ELR (cell line): ENCODE results near the gene ANAPC4.
"Not testable (repeated sequence)": the region's sequence is repeated elsewhere in the genome, so short reads cannot be mapped to it uniquely, and the experiment has no call there.

Experiments used
- DNase-seq: peaks from one replicate; pipeline ENCODE4 v3.0.0-alpha.2; 2015; ENCODE audit warnings: low read depth

ANAPC4 gene, protein sequence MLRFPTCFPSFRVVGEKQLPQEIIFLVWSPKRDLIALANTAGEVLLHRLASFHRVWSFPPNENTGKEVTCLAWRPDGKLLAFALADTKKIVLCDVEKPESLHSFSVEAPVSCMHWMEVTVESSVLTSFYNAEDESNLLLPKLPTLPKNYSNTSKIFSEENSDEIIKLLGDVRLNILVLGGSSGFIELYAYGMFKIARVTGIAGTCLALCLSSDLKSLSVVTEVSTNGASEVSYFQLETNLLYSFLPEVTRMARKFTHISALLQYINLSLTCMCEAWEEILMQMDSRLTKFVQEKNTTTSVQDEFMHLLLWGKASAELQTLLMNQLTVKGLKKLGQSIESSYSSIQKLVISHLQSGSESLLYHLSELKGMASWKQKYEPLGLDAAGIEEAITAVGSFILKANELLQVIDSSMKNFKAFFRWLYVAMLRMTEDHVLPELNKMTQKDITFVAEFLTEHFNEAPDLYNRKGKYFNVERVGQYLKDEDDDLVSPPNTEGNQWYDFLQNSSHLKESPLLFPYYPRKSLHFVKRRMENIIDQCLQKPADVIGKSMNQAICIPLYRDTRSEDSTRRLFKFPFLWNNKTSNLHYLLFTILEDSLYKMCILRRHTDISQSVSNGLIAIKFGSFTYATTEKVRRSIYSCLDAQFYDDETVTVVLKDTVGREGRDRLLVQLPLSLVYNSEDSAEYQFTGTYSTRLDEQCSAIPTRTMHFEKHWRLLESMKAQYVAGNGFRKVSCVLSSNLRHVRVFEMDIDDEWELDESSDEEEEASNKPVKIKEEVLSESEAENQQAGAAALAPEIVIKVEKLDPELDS

DNA sequence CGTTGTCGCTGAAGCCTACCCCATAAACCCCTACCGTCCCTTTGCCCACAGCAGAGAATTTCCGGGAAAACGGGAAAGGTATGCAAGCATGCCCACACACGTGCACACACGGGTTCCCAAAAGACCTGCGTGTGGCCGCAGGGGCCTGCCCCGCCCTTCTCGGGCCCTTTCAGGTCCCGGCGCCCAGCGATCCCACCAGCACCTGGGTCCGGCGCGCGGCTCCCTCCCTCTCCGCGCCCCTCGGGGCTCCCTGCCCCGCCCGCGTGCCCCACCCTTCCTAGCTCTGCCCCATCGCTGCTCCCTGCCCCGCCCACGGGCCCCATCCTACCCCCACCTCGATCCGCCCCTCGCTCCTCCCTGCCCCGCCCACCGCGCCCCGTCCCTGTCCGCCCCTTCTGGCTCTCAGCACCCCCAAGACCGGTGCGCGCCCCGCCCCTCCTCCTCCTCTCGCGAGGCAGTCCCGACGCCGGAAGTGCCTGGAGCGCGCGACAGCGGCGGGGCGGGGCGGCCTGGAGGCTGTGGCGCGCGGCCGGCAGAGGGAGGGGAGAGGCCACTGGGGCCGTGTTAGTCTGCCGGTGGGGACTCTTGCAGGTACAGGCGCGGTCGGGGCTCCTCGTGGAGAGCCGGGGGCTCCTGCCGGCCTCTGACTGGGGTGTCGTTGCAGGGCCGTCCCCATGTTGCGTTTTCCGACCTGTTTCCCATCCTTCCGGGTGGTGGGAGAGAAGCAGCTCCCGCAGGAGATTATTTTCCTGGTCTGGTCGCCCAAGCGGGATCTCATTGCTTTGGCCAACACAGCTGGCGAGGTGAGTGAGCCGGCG lies at the start of gene ANAPC4:
Gene ANAPC4, plus strand, starts transcription at position 510 of the 818 bp plus-strand sequence. Its CDS starts 165 bp downstream, at position 675.
- peak; percentile 94 for DNase-seq

DNA sequence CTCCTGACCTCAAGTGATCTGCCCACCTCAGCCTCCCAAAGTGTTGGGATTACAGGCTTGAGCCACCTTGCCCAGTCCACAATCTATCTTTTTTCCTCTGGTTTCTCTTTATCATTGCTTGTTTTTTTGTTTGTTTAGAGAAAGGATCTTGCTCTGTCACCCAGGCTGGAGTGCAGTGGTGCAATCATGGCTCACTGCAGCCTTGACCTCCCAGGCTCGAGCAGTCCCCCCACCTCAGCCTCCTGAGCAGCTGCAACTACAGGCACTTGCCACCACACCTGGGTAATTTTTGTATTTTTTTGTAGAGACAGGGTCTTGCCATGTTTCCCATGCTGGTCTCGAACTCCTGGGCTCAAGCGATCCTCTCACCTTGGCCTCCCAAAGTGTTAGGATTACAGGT lies 48.6 kb upstream of the ANAPC4 start:
- not testable (repeated sequence) for DNase-seq

DNA sequence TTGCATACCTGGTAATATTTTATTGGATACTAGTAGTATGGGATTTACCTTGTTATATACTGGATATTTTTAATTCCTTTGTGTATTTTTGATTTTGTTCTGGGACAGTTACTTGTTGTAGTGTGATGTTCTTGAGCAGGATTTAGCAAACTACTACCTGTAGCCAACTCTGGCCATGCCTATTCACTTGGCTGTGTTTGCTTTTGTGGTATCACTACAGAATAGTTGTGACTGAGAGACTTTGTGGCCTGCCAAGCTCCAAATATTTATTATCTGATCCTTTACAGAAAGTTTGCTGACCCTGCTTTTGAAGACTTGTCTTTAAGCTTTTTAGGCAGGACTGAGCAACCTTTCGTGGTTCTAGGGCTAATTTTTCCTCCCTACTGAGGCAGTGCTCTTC lies 46.7 kb upstream of the ANAPC4 start:
- no peak for DNase-seq

DNA sequence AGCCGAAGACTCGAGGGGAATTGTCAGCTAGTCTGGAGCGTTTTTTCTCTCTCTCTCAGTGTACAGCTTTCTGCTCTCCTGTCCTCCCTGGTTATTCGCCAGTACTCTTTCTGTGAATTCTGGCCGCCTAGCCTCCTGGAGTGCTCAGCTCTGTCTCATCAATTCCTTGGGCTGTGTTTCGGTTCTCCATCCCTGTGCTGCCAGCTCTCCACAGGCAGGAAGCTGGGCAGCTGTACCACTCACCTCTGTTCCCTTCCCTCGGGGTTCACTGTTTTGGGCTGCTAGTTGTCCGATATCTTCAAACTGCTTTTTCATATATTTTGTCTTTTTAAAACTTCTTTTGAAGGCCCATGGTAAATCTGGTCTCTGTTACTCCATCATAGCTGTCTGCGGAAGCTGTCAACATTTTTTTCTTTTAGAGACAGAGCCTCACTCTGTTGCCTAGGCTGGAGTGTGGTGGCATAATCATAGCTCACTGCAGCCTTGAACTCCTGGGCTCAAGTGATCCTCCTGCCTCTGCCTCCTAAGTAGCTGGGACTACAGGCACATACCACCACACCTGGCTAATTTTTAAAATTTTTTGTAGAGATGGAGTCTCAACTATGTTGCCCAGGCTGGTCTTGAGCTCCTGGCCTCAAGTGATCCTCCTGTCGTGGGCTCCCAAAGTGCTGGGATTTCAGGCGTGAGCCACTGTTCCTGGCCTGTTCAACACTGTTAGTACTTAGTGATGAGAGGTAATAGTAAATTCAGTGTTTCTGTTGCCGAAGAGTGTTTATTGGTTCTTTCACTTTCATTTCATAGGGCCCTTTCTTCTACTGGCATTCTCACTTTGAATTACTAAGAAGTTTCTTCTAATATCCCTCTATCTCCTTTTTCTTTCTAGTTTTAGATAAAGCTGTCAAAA lies 45.9 kb upstream of the ANAPC4 start:
- no peak for DNase-seq

DNA sequence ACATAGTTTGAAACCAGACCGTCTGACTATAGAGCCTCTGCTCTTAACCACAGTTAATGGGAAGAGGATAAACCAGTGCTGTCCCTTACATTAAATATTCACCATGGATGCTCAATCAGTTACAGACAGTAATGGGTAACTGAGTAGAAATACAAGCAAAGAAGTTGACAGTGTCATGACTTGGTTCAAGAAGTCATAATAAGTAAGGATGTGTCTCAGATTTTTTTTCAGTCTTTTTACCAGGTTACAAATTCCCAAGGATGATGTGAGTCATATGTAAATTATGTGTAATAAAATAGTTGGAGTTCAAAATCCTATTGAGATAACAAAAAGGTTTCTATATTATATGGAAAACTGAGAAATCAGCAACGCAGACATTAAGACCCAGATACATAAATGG lies 33.4 kb upstream of the ANAPC4 start:
- peak; percentile 64 for DNase-seq

DNA sequence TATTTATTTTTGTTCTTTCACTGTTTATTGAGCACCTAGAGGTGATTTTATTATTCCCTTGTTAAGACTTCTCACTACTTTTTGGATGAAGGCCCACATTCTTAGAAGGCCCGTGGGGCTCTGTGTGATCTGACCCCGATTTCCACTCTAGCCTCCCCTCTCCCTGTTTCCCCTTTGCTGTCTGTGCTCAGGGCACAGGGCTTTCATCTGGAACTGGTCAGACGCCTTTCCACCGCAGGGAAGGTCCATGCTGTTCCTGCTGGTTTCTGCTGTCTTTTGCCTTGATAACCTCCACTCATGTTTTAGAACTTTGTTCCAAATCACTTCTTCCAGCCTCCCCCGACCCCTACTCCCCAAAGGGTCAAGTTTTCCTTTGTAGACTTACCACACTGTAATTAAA lies 31.3 kb upstream of the ANAPC4 start:
- no peak for DNase-seq

DNA sequence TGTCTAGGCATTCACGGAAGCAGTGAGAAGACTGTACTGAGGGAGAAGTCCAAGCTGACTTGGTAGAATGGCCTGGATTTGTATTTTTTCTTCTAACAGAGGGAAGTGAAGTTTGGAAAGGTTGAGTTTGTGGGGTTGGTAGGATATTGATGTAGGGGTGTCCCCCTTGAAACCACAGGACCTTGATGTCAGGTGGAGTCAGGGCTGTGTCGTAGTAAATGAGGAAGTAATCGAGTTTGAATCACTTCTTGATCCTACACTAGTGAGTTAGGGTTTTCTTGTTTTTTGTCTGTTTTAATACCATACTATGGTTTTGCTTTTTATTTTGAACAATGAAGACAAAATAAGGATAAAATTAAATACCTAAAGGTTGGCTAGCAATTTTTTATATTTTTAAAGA lies 30.1 kb upstream of the ANAPC4 start:
- no peak for DNase-seq

DNA sequence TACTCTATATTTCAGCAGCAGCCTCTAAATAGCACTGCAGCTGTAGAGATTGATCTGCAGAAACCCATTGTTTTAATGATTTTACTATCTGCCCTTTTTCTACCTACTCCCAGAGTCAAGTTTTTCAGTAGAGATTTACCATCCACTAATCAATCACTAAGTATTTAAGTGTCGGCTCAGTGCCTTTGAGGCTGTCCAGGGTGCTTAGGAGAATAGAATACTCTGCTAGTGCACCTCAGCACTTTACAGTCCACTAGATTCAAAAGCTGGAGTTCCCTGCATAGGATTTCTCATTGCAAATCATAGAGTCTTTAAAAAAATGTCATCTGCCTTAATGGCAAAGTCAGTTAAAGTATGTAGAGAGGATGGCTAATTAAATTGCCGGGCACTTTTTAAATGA lies 29.6 kb upstream of the ANAPC4 start:
- DNase-seq = no peak

DNA sequence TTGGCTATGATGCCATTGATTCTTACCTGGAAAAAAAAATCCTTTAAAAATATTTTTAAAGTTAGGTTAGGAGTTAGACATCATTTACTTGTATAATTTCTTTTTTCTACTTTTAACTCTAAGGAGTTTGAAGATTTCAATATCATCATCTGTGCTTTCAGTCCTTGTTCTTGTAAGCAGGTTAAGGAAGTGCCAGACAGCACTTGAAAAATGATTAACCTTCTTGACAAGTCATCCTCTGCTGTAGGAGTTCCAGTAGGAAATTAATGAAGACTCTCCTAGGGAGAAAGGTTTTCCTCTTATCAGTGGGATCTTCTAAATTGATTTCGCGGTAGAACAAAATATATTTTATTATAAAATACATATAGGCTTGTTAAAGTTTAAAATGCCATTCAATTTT lies 29.1 kb upstream of the ANAPC4 start:
- no peak for DNase-seq

DNA sequence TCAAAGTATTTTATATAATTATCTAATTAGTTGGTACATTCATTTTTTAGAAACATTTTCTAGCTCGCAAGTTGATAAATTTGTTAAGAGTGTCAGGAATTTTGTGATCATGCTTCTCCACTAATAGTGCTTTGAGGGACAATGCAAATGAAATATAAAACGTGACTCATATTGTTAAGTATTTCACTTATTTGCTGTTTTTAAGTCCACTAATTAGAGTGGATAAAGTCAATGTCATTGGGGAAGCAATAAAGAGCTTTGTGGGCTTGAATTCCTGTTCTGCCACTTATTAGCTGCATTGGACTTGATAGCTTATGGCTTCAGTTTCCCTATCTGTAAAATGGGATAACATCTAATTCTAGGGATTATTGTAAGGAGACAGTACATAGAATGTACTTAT lies 26.5 kb upstream of the ANAPC4 start:
- peak; percentile 20 for DNase-seq

DNA sequence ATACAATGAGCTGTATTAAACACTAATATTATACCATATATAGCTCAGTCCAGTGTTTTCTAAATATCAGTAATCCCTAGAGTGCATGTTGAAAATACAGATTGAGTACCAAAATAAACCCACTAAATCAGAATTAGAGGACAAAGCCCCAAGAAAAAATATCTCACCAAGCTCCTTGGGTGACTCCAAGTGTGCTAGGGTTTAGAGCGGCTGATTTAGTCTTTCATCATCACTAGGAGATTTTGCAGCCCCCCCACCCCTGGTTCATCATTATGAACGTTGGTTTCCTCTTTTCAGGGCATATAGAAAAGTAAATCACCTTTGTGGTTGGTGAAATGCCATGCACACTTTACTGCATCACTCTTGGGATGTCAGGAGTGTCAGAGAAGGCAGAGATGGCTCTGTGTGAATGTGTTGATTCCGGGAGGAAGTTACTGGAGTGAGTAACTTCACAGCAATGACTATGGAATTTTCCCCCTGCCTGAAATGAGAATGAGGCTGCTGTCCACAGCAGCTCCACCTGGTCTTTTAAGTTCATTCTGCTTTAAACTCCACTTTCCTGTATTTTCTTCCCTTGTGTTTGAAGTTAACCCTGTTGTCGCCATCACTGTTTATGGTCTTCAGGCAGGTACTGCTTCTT lies 25.2 kb upstream of the ANAPC4 start:
- DNase-seq = peak; percentile 82

DNA sequence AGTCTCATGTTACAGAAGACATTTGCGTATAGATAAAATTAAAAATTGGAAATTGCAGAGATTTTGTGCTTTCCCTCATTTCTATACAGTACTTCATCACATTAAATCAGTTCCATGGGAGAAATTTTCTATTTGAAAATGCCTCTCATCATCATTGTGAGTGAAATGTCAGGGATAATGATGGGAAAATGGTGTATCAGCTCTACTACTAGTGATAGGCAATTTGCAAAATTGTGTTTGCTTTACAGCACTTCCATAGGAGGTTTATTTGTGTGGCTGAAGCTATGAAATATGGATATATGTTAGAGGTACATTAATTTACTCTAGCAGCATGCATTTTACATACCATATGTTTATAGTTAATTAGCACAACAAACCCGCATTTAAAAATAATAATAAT lies 21.0 kb upstream of the ANAPC4 start:
- no peak for DNase-seq

DNA sequence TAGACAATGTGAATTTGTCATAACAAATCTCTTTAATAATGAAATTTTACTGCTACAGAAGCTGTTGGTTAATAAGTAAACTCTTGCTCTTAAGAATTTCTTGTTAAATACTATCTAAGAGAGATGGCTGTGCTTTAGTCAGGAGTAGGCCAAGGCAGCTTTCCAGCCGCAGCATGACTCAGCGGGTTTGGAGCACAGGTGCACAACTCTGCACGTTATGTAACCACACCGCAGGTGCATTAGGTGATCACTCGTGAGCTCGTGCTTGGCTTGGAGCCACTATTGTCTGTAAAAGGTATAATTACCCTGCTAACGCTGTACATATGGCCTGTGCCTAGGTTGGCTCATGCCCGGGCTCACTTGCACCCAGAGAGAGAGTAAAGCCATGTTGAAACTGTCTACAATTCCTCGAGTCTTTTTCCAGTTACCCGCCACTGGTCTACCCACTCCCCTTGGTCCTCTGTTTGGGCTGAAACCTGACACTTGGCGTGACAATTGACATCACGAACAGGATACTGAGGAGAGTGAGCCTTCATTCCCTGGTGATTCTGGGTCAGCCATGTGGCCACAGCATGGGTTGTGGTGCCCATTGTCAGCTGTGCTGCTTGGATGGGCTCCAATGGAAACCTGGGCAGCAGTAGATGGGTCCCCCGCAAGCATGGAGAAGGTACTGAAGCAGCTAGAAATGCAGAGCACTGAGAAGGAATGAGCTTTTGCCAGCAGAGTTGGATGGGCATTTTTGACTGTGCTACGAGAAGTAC lies 18.4 kb upstream of the ANAPC4 start:
- DNase-seq = no peak

DNA sequence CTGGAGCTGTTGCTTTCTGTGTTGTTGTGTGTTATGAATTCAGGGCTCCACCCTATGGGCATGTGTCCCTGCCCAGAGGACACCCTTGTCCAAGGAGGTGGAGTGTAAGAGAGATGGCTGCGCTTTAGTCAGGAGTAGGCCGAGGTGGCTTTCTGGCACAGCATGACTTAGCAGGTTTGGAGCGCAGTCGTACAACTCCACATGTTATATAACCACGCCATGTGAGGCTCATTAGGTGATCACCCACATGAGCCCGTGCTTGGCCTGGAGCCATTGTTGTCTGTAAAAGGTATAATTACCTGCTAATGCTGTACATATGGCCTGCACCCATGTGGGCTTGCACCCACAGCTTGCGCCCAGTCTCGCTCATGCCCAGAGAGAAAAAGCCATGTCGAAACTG lies 15.8 kb upstream of the ANAPC4 start:
- DNase-seq = no peak

DNA sequence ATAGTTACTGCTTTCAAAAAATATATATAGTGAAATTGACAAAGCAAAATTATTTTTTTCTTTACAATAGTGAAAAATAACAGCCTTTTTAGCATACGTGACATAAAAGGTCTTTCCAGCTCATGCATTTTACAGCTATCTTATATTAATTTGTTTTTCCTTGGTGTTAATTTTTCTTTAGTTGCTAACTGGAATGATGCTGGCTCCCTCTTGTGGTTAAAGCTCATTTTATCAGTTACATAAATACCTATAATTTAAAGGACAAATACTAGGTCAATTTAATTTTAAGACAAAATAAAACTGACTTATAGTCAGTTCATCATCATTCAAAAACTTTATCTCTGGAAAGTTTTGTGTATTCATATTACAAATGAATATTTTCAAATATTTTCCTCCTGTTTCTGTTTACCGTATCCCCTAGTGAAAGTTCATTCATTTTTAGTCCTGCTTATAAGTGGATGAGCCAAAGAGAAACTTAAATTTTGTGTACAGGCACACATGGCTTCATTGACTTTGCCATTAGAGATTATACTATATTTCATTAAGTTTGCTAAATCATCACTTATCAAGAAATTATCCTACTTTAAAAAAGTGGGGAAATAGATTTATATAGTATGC lies 9.9 kb upstream of the ANAPC4 start:
- peak; percentile 60 for DNase-seq

DNA sequence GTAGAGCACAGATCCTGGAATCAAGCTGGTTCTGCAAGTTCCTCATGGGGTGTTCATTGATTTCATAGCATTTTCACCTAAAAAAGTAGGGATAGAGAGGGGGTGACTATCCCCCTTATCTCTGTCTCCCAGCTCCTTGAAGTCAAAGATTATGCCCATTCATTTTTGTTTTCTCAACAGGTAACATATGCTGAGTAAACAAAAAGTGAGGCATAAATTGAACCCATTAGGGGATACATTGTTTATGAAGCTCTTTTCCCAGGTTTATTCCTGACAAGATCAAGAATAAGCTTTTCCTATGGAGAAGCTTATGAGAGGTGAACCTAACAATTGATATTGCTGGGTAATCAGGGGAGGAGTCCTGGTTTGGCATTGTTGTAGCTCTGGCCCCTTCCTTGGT lies 9.2 kb upstream of the ANAPC4 start:
- no peak for DNase-seq

DNA sequence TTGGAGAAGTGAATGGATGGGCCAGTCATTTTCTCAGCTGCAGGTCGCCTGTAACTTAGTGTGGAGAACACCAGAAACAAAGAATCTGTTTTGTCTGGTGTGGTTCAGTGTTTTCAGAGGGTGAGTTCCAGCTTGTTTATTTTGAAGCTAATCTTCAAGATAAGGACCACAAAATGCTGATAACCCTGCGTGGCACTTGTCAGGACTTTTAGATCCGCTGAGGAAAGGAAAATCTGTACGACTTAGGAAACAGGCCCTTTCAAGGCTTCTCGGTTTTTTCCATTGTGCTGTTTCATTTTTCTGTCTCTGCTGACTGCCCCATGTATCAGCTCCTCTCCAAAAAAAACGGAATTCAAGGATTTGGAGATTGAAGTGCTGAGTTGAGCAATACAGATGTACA lies 8.7 kb upstream of the ANAPC4 start:
- DNase-seq = no peak

DNA sequence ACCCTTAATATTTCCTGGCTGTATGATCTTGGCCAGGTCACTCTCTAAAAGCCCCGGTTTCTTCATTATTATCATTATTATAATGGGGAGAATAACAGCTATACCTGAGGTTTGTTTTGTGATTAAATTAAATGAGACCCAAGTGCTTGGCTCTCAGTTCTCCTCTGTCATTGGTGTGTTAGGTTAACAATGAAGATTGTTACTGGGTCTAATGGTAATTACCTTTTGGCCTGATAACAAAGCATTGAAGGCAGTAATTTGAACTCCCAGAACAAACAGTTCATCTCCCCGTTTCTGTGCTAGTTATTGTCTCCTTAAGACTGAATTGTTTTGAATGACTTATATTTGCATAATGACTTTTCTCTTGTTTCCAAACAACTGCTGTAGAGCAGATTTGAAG lies 6.8 kb upstream of the ANAPC4 start:
- no peak for DNase-seq

DNA sequence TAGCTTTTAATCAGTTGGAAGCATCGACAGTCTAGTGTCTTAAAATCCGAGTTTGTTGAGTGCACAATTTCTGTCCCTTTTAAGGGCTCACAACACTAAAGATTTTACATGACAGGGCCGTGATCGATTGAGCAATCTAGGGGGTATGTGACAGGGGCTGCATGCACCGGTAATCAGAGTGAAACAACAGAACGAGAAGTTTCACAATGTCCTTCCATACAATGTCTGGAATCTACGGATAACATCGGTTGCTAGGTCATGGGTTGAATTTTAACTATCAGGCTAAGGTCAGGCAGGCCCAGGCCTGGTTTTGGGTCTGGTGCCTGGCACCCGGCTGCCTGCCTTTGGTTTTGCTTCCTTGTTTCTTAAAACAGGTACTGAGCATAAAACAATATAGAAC lies 4.5 kb upstream of the ANAPC4 start:
- not testable (repeated sequence) for DNase-seq
